CD14-positive monocyte (primary cell): Measurements from ENCODE around the gene MXD4. TPM values are rescaled to one million over a fixed set of nuclear protein-coding genes. Genes with fewer than 3 reads are reported as not detected.

Source experiments
- DNase-seq, 3 donors: peaks; one replicate each; pipeline ENCODE4 v3.0.0-alpha.2; 2011 to 2022
- H2AFZ ChIP-seq: 2 replicates; pipeline ENCODE4 v1.6.0; 2012; ENCODE audit warnings: mild to moderate bottlenecking, low read depth, low read length, inconsistent platforms; ENCODE audit not compliant: insufficient read depth, poor library complexity, severe bottlenecking
- H3K27ac ChIP-seq, 2 donors: 1 replicate in 1 of 2; 2 replicates in 1 of 2; pipeline ENCODE4 v1.5.1; 2012 to 2013; ENCODE audit warnings: low read length in 2 of 2, control low read depth in 1 of 2, inconsistent platforms in 1 of 2, low read depth in 1 of 2, mild to moderate bottlenecking in 1 of 2
- H3K27me3 ChIP-seq, 2 donors: one replicate each; pipeline versions ENCODE4 v1.6.0 to v1.6.1; 2011 to 2013; ENCODE audit warnings: low read length in 2 of 2; ENCODE audit not compliant: control insufficient read depth in 2 of 2, insufficient read depth in 2 of 2
- H3K36me3 ChIP-seq, 2 donors: replicated peaks in 1 of 2; 1 replicate in 1 of 2; 2 replicates in 1 of 2; pipeline versions ENCODE4 v1.5.1 to v1.6.1; 2012 to 2013; ENCODE audit warnings: low read length in 2 of 2, control low read depth in 1 of 2, inconsistent platforms in 1 of 2, mild to moderate bottlenecking in 1 of 2; ENCODE audit not compliant: insufficient read depth in 2 of 2, control insufficient read depth in 1 of 2
- H3K4me1 ChIP-seq, 2 donors: 1 replicate in 1 of 2; 2 replicates in 1 of 2; pipeline versions ENCODE4 v1.5.1 to v1.6.1; 2012 to 2013; ENCODE audit warnings: low read length in 2 of 2, control low read depth in 1 of 2, inconsistent platforms in 1 of 2, mild to moderate bottlenecking in 1 of 2, moderate library complexity in 1 of 2; ENCODE audit not compliant: insufficient read depth in 2 of 2, control insufficient read depth in 1 of 2
- H3K4me2 ChIP-seq: replicated peaks from 2 replicates; pipeline ENCODE3; 2012; ENCODE audit warnings: low read length, moderate library complexity, mild to moderate bottlenecking; ENCODE audit not compliant: poor library complexity, severe bottlenecking; ENCODE audit errors: extremely low read depth
- H3K4me3 ChIP-seq, 3 experiments: fragments of 200-600 bp in 1 of 3; sonication (generic) in 1 of 3; replicated peaks in 1 of 3; 1 replicate in 2 of 3; 2 replicates in 1 of 3; pipeline ENCODE4 v1.5.1; 2011 to 2013; ENCODE audit warnings: low read length in 3 of 3, mild to moderate bottlenecking in 3 of 3, control low read depth in 2 of 3, low read depth in 2 of 3, inconsistent platforms in 1 of 3, moderate library complexity in 1 of 3
- H3K79me2 ChIP-seq: 2 replicates; pipeline ENCODE4 v1.6.0; 2012; ENCODE audit warnings: mild to moderate bottlenecking, control low read depth, inconsistent platforms, low read length, moderate library complexity; ENCODE audit not compliant: insufficient read depth
- H3K9ac ChIP-seq: 2 replicates; pipeline ENCODE4 v1.6.0; 2017; ENCODE audit warnings: low read length, mild to moderate bottlenecking; ENCODE audit not compliant: insufficient read depth, poor library complexity, severe bottlenecking
- H3K9me3 ChIP-seq, 2 donors: replicated peaks in 1 of 2; 1 replicate in 1 of 2; 2 replicates in 1 of 2; pipeline versions ENCODE4 v1.5.1 to v1.6.1; 2012 to 2013; ENCODE audit warnings: low read length in 2 of 2, control low read depth in 1 of 2; ENCODE audit not compliant: control insufficient read depth in 1 of 2, insufficient read depth in 1 of 2
- H4K20me1 ChIP-seq: 2 replicates; pipeline ENCODE4 v1.6.0; 2012; ENCODE audit warnings: mild to moderate bottlenecking, low read length, control low read depth, moderate library complexity; ENCODE audit not compliant: insufficient read depth
- H3K27ac Mint-ChIP-seq, 7 donors: one replicate each; pipeline ENCODE4 v1.8.0; 2020; ENCODE audit warnings: mild to moderate bottlenecking in 7 of 7, mixed read lengths in 7 of 7, moderate library complexity in 6 of 7, inconsistent platforms in 2 of 7
- H3K27me3 Mint-ChIP-seq, 3 donors: one replicate each; pipeline ENCODE4 v1.8.0; 2021 to 2022; ENCODE audit warnings: low read depth in 3 of 3, mild to moderate bottlenecking in 3 of 3, mixed read lengths in 3 of 3, moderate library complexity in 3 of 3, inconsistent platforms in 1 of 3
- H3K36me3 Mint-ChIP-seq, 2 donors: one replicate each; pipeline ENCODE4 v1.8.0; 2020; ENCODE audit warnings: mixed read lengths in 2 of 2, inconsistent platforms in 1 of 2, mild to moderate bottlenecking in 1 of 2
- H3K4me1 Mint-ChIP-seq: one replicate; pipeline ENCODE4 v1.8.0; 2020; ENCODE audit warnings: mild to moderate bottlenecking, mixed read lengths
- H3K4me3 Mint-ChIP-seq, 2 donors: one replicate each; pipeline ENCODE4 v1.8.0; 2020; ENCODE audit warnings: mild to moderate bottlenecking in 2 of 2, mixed read lengths in 2 of 2, moderate library complexity in 1 of 2
- H3K9me3 Mint-ChIP-seq, 7 donors: one replicate each; pipeline ENCODE4 v1.8.0; 2020 to 2022; ENCODE audit warnings: mixed read lengths in 7 of 7, mild to moderate bottlenecking in 6 of 7, moderate library complexity in 6 of 7, inconsistent platforms in 2 of 7
- WGBS: methylation state at CpG from one replicate; pipeline ENCODE4 v1.1.5; 2013; ENCODE audit warnings: missing lambda C conversion rate; ENCODE audit not compliant: insufficient coverage; 5-methylcytosine and 5-hydroxymethylcytosine counted together
- intact Hi-C, 2 donors: fragments of 100-400 bp; cut with micrococcal nuclease; formaldehyde crosslinking; loops; one replicate each; pipeline versions ENCODE4 v1.15.0 to v1.15.1; 2023
- polyA plus RNA-seq, 3 donors: library from polyadenylated mRNA; depleted of rRNA in 1 of 3; unstranded in 2 of 3; stranded (reverse) in 1 of 3; fragments of 300-500 nt in 2 of 3; fragments of >200 nt in 1 of 3; fragmentation: Illumina TruSeq in 2 of 3; gene quantifications; 1 replicate in 2 of 3; 2 replicates in 1 of 3; pipeline ENCODE4 v1.2.3, GENCODE V29; 2012 to 2021
- TF ChIP-seq, protein P1 (sequence below): fragments of 200-600 bp; IDR thresholded peaks from one replicate; pipeline ENCODE4 v1.8.0; 2022; ENCODE audit warnings: antibody characterized with exemption, mild to moderate bottlenecking

Gene MXD4
- polyA plus RNA-seq, 3 donors = 24.5 to 39.4 (median 35.9) TPM

DNA sequence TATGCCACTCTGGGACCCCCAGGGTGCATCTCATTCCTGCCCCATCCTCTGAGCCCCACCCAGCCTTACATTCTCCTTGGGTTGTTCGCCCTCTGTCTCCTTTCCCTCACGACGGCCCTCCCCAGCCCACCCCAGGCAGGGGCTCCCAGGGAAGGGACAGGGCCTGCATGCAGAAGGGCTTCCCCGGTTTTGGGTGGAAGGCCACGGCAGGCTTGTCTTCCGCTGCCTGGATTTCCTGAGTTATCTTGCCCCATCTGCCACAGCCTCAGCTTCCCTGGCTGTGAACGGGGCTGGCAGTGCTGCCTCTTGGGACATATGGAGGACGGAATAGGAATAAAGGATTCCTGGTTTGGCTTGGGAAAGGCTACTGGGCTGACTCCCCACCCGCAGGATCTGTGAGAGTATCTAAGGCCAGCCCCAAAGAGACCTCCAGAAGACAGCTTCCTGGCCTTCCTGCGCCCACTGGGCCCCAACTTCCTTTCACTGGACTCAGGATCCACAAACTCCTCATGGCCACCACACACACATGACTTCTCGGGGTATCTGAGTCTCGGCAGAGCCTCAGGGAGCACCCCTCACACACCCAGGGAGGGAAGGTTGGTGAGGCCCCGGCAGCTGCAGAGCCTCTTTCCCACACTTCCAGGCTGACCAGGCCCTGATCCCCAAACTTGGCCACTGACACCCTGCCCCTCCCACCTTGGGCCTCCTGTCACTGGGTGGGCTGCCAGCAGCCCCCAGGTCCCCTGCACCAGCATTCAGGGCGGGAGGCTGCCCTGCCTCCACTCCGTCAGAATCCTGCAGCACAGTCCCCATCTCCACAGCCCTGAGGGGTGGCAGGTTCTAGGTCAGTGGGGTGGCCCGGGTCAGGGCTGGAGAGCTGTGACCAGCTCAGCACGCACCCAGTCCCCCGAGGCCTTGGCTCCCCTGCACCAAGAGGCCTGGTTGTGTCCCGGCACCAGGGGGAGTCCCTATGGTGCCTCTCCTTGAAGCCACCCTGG is 3.5 kb upstream of the MXD4 start:
- Mint-ChIP-seq H3K36me3 (no peaks in the 10 kb centered on the region), H3K27me3 (no peaks in the 10 kb centered on the region), H3K27ac (no peak overlapping the region), H3K9me3 (no peaks in the 10 kb centered on the region), H3K4me3 (no peak overlapping the region), H3K4me1 (peaks cover 11% of the 10 kb centered on the region)
- Histone ChIP-seq H3K79me2 (peaks cover 9% of the 10 kb centered on the region), H3K4me2 (no peak overlapping the region), H3K27me3 (no peaks in the 10 kb centered on the region), H3K36me3 (no peaks in the 10 kb centered on the region), H3K27ac (no peak overlapping the region), H3K4me3 (no peak overlapping the region), H3K4me1 (peaks cover 16 to 18% of the 10 kb centered on the region in 2 donors), H3K9me3 (no peaks in the 10 kb centered on the region), H2AFZ (no peak overlapping the region), H3K9ac (no peak overlapping the region), H4K20me1 (peaks cover 8% of the 10 kb centered on the region)
- intact Hi-C loops = loop anchor here in 1 of 2 donors (10.0 kb wide), 1 partner anchor 551 kb away; the partner anchor contains the start of gene SLBP
- 92% methylated on average over 14 of the region's 19 CpGs for WGBS
- DNase-seq = no peak
- TF ChIP-seq, protein P1, sequence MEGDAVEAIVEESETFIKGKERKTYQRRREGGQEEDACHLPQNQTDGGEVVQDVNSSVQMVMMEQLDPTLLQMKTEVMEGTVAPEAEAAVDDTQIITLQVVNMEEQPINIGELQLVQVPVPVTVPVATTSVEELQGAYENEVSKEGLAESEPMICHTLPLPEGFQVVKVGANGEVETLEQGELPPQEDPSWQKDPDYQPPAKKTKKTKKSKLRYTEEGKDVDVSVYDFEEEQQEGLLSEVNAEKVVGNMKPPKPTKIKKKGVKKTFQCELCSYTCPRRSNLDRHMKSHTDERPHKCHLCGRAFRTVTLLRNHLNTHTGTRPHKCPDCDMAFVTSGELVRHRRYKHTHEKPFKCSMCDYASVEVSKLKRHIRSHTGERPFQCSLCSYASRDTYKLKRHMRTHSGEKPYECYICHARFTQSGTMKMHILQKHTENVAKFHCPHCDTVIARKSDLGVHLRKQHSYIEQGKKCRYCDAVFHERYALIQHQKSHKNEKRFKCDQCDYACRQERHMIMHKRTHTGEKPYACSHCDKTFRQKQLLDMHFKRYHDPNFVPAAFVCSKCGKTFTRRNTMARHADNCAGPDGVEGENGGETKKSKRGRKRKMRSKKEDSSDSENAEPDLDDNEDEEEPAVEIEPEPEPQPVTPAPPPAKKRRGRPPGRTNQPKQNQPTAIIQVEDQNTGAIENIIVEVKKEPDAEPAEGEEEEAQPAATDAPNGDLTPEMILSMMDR = no peak

DNA sequence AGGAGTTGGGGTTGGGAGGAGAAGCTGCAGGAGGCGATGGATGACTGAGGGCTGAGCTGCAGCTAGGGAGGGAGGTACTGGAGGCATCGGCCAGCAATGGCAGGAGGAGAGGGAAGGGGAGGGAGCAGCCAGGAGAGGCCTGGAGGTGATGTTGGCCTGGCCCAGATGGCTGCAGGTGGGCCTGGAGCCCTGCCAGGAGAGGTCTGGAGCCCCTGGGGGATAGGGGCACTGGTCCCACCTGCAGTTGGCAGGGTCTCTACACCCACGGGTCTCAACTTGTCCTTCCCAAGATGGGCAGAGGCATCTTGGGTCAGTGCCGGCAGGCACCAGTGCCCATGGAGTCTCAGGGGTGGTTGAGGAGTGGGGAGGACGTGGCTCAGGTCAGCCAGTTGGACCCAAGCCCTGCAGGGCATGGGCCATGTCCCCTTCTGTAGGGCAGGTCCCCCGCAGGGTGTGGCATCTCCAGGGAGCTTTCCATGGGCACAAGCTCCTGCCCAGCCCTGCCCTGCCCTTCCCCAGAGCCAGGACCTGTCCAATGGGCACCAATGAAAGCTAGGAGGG is 2.7 kb upstream of the MXD4 start:
- H3K4me2 ChIP-seq = no peak overlapping the region
- H3K27me3 ChIP-seq = no peaks in the 10 kb centered on the region
- peaks cover 17% of the 10 kb centered on the region for H4K20me1 ChIP-seq
- intact Hi-C loops = loop anchor here (5.0 to 10.0 kb wide), 3 partner anchors 153 to 550 kb away; partner anchors contain the start of genes CFAP99 (in 1 of the 2), NELFA (in 1 of the 2), SLBP (in 1 of the 2) and ZFYVE28 (in 1 of the 2)
- peaks cover 22 to 25% of the 10 kb centered on the region in 2 donors for H3K4me1 ChIP-seq
- TF ChIP-seq, protein P1 = no peak
- no peak for DNase-seq
- H3K36me3 Mint-ChIP-seq = peaks cover 0 to 3% of the 10 kb centered on the region in 2 donors
- H3K4me1 Mint-ChIP-seq = peaks cover 15% of the 10 kb centered on the region
- no peak overlapping the region for H3K4me3 ChIP-seq
- H3K4me3 Mint-ChIP-seq = no peak overlapping the region
- no peak overlapping the region for H3K9ac ChIP-seq
- H3K27ac Mint-ChIP-seq = no peak overlapping the region
- H3K9me3 Mint-ChIP-seq = no peaks in the 10 kb centered on the region
- peaks cover 17% of the 10 kb centered on the region for H3K79me2 ChIP-seq
- no peak overlapping the region for H3K27ac ChIP-seq
- H3K36me3 ChIP-seq = peaks cover 0 to 7% of the 10 kb centered on the region in 2 donors
- H2AFZ ChIP-seq = no peak overlapping the region
- 98% methylated on average over 6 of the region's 6 CpGs for WGBS
- H3K9me3 ChIP-seq = no peaks in the 10 kb centered on the region
- H3K27me3 Mint-ChIP-seq = peaks cover 0 to 1% (median 0%) of the 10 kb centered on the region in 3 donors
